ENCODE results near the gene PLD4.

DNA sequence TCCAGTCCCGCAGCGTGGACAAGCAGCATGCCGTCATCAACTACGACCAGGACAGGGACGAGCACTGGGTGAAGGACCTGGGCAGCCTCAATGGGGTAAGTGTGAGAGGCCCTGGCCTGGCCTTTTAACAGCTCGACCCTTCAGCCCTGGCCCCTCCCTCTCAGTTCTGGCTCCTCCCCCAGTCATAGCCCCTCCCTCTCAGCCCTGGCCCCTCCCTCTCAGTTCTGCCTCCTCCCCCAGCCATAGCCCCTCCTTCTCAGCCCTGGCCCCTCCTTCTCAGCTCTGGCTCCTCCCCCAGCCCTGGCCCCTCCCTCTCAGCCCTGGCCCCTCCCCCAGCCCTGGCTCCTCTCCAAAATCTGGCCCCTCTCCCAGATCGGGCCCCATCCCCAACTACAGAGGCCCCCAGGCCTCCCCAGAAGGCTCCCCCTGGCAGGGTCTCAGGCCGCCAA, 48.4 kb upstream of the PLD4 start:
- TF ChIP-seq POLR2AphosphoS5 (IDR thresholded peaks at IDR 0.05; ENCODE audit: low read depth) (no peak), SPI1 (IDR thresholded peaks at IDR 0.05; ENCODE audit: borderline replicate concordance, low read depth) (no peak), GABPA (IDR thresholded peaks at IDR 0.05; ENCODE audit: low read depth) (no peak)
- TF ChIP-seq, protein P1, sequence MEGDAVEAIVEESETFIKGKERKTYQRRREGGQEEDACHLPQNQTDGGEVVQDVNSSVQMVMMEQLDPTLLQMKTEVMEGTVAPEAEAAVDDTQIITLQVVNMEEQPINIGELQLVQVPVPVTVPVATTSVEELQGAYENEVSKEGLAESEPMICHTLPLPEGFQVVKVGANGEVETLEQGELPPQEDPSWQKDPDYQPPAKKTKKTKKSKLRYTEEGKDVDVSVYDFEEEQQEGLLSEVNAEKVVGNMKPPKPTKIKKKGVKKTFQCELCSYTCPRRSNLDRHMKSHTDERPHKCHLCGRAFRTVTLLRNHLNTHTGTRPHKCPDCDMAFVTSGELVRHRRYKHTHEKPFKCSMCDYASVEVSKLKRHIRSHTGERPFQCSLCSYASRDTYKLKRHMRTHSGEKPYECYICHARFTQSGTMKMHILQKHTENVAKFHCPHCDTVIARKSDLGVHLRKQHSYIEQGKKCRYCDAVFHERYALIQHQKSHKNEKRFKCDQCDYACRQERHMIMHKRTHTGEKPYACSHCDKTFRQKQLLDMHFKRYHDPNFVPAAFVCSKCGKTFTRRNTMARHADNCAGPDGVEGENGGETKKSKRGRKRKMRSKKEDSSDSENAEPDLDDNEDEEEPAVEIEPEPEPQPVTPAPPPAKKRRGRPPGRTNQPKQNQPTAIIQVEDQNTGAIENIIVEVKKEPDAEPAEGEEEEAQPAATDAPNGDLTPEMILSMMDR (IDR thresholded peaks at IDR 0.05; ENCODE audit: insufficient read depth, low read length), result no peak
- TF ChIP-seq, protein P2, sequence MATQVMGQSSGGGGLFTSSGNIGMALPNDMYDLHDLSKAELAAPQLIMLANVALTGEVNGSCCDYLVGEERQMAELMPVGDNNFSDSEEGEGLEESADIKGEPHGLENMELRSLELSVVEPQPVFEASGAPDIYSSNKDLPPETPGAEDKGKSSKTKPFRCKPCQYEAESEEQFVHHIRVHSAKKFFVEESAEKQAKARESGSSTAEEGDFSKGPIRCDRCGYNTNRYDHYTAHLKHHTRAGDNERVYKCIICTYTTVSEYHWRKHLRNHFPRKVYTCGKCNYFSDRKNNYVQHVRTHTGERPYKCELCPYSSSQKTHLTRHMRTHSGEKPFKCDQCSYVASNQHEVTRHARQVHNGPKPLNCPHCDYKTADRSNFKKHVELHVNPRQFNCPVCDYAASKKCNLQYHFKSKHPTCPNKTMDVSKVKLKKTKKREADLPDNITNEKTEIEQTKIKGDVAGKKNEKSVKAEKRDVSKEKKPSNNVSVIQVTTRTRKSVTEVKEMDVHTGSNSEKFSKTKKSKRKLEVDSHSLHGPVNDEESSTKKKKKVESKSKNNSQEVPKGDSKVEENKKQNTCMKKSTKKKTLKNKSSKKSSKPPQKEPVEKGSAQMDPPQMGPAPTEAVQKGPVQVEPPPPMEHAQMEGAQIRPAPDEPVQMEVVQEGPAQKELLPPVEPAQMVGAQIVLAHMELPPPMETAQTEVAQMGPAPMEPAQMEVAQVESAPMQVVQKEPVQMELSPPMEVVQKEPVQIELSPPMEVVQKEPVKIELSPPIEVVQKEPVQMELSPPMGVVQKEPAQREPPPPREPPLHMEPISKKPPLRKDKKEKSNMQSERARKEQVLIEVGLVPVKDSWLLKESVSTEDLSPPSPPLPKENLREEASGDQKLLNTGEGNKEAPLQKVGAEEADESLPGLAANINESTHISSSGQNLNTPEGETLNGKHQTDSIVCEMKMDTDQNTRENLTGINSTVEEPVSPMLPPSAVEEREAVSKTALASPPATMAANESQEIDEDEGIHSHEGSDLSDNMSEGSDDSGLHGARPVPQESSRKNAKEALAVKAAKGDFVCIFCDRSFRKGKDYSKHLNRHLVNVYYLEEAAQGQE (IDR thresholded peaks at IDR 0.05; ENCODE audit: insufficient replicate concordance, low read depth), result no peak
